GM19238 (cell line): ENCODE results near the gene SLC39A13.
A peak's percentile ranks its signal among the peaks of the same experiment; 100 is the strongest.

Source experiments
- DNase-seq: peaks from one replicate; pipeline ENCODE4 v3.0.0; 2011; ENCODE audit warnings: low spot score; ENCODE audit not compliant: insufficient read length

SLC39A13 gene

DNA sequence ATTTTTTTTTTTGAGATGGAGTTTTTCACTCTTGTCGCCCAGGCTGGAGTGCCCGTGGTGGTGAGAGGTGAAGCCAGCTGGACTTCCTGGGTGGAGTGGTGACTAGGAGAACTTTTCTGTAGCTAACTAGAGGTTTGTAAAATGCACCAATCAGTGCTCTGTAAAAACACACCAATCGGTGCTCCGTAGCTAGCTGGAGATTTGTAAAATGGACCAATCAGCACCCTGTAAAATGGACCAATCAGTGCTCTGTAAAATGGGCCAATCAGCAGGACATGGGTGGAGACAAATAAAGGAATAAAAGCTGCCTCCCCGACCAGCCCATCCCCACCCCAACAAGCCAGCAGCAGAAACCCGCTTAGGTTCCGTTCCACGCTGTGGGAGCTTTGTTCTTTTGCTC lies 45.0 kb downstream of the SLC39A13 start:
- DNase-seq: no peak

DNA sequence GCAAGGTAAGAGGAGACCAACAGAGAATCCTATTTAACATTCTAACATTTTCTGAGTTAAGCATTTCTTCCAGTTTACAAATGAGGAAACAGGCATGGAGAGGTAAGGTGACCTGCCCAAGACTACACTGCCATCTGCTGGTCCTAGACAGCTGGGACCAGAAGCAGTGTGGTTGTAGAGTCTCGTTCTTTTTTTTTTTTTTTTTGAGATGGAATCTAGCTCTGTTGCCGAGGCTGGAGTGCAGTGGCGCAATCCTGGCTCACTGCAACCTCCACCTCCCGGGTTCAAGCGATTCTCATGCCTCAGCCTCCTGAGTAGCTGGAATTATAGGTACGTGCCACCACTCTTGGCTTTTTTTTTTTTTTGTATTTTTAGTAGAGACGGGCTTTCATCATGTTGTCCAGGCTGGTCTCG lies 45.9 kb downstream of the SLC39A13 start:
- DNase-seq: peak; percentile 59

GRCh38 chr11:47460571-47461235 lies 52.3 kb downstream of the SLC39A13 start:
- no peak for DNase-seq

DNA sequence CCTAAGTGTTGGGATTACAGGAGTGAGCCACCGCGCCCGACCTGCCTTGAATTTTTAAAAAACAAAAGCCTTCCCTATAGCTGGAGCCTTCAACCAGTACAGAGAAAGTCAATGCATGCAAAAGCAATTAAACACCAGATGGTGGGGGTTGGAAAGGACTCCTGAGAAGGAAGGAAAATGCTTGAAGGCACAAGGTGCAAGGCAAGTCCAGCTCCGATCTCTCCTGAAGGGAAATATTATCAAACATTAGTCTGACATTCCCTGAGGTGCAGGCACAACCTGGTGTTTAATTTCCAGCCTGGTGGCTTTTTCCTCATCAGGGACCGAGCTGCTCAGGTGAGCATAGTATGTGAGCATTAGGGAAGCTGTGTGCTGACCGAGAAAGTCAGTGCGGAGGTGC lies 53.5 kb downstream of the SLC39A13 start:
- DNase-seq: no peak

- no peak for DNase-seq
Measured at GRCh38 chr11:47464483-47464882, 56.1 kb downstream of the SLC39A13 start.
